Choroid plexus epithelial cell (primary cell): ENCODE data around the gene ADAMTS14.

Experiments
- DNase-seq: peaks from one replicate; pipeline ENCODE4 v3.0.0-alpha.2; 2010; ENCODE audit warnings: low read depth
- H3K4me3 ChIP-seq: 2 replicates; pipeline ENCODE4 v1.5.1; 2011; ENCODE audit warnings: low read depth, mild to moderate bottlenecking, control low read depth, low read length, moderate library complexity
- TF ChIP-seq, protein P1 (sequence below): conservative IDR thresholded peaks from 2 replicates; pipeline ENCODE4 v1.5.1; 2011; ENCODE audit warnings: low read depth, mild to moderate bottlenecking, control low read depth, inconsistent platforms, low read length, moderate library complexity

The ADAMTS14 gene

DNA sequence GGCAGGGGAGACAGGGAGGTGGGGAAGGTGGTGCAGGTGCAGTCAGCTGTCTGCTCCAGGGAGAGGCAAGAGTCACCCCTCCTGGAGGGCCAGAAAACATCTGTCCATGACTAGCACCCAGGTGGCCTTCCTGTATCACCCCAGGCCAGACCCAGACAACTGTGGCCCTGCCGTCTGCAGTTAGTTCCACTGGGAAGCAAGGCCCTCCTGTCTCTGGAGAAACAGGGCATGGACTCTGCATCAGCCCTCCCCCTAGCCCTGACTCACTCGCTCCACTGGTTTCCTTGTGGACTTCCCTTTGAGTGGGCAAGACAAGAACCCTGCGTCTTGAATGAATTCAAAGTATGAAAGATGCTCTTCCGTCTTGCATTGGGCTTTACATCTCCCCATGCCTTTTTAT lies 100.3 kb downstream of the ADAMTS14 start:
- no peak for DNase-seq
- TF ChIP-seq, protein P1, sequence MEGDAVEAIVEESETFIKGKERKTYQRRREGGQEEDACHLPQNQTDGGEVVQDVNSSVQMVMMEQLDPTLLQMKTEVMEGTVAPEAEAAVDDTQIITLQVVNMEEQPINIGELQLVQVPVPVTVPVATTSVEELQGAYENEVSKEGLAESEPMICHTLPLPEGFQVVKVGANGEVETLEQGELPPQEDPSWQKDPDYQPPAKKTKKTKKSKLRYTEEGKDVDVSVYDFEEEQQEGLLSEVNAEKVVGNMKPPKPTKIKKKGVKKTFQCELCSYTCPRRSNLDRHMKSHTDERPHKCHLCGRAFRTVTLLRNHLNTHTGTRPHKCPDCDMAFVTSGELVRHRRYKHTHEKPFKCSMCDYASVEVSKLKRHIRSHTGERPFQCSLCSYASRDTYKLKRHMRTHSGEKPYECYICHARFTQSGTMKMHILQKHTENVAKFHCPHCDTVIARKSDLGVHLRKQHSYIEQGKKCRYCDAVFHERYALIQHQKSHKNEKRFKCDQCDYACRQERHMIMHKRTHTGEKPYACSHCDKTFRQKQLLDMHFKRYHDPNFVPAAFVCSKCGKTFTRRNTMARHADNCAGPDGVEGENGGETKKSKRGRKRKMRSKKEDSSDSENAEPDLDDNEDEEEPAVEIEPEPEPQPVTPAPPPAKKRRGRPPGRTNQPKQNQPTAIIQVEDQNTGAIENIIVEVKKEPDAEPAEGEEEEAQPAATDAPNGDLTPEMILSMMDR: no peak
- H3K4me3 ChIP-seq: no peak overlapping the region

DNA sequence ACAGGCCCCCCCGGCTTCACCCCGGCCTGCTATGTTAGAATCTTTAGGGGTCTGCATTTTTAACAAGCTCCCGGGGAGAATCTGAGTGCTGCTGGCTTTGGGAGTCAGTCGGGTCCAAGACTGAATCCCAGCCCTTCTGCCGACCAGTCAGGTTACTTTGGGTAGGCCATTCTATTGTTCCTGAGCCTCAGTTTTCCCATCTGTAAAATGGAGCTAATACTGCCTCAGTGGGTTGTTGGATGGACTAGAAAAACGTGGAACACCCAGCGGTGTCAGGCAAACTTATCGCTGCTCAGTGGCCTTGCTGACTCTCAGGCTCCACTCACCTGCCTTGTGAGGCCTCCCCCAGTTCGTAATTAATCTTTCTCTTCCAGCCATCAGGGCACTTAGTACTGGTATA lies 101.2 kb downstream of the ADAMTS14 start:
- no peak overlapping the region for H3K4me3 ChIP-seq
- DNase-seq: no peak
- TF ChIP-seq, protein P1: no peak

DNA sequence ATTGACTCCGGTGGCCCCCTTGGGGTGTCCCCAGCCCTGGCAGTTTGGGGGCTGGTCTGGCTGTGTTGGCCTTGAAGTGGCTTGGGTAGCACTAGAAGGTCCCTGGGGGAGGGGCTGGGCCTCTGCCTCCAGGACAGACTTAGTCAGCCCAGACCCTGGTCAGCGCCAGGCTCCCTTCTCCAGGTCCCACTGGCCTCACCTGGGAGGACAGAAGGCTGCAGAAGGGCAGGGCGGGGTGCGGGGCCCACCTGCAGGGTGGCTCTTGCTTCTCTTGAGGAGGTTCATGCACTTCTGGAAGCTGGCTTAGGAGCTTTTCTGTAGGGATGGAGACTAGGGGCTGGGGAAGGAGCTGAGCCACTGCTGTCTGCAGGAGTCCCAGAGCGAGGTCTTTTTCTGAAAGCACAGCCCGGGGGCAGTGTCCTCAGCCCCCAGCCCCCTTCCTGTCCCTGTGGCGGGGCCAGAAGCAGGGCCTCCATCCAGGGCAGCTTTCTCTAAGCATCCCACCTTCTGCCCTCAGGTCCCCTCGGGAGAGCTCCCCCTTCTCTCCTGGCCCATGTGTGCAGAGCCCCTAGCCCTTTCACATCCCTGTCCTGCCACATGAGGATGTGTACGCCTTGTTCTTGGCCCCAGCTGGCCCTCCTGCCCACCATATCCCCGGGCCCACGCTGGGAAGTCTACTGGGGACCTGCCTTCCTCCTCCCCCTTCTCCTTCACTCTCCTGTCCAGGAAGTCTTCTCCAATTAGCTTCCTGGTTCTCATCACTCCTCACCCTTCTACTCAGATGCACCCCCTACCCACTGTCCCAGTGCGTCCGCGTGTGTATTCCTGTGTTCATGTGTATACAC lies 101.9 kb downstream of the ADAMTS14 start:
- no peak overlapping the region for H3K4me3 ChIP-seq
- TF ChIP-seq, protein P1: no peak
- DNase-seq: no peak

DNA sequence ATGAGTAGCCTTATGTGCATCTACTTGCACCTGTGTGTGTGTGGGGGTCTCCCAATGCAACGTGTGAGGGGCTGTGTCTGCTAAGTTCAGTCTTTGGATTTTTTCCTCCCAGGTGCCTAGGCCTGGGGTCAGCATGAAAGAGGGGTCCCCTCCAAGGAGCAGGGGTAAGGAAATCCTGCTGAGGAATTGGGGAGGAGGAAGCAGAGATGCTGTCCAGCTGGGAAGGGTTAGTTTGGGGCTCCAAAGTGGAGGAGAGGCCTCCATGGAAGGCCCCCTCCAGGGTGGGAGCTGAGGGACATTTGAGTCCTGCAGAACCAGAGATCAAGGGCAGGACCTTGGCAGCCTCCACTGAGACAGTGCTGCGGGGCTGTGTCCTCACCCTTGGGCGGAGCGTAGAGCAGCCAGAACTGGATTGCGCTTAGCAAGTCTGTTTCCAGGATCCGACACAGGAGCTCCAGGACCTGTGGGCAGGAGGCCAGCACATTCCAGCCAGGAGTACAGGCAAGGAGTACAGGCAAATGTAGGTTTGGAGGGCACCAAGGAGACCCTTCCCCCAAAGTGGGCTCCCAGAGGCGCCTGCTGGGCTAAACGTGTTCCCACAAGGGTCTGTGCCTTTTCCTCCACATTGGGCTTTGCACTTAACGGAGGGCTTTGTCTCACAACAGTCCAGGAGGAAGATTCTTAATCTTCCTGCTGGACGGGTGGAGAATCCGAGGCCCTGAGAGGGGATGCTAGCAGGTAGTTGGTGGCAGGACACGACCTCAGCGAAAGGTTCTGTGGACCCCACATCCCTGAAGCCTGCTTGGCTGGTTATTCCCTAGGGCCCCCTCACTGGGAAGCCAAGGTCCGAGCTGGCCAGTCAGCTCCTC lies 102.7 kb downstream of the ADAMTS14 start:
- TF ChIP-seq, protein P1: no peak
- DNase-seq: no peak

DNA sequence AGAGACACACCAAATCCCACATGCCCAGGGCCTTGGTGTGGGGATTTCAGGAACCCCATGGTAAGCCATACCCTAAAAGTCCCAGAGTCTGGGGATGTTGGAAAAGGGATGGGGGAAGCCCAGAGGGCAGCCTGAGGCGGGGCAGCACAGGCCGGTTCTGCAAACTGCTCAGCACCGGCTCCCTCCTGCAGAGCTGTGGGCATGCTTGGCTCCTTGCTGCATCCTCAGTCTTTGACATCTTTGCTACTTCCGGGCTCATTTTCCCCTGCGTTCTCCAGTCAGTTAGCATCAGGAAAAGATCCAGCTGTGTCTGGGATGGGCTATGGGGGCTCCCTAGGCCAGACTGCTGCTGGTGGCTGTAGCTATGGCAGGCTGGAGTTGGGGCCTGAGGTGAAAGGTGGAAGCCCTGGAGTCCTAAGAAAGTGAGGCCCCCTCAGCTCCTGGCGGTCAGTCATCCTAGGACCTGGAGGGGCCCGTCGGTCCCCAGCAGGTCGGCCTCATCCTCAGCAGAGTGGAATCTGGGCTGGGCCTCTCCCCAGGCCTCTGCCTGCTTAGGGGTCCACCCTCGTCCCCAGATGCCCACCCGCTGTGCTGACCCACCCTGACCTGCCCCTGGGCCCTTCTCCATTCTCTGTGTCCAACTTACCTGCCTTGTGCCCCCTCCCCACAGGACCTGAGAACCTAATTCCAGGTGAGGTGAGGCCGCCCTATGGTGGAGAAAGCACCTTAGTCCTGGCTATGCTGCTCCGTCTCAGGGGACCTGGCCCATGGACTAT lies 103.6 kb downstream of the ADAMTS14 start:
- no peak for DNase-seq
- H3K4me3 ChIP-seq: no peak overlapping the region

More for the DNA sequence above, 102.7 kb downstream of the ADAMTS14 start:
- H3K4me3 ChIP-seq: no peak overlapping the region

DNA sequence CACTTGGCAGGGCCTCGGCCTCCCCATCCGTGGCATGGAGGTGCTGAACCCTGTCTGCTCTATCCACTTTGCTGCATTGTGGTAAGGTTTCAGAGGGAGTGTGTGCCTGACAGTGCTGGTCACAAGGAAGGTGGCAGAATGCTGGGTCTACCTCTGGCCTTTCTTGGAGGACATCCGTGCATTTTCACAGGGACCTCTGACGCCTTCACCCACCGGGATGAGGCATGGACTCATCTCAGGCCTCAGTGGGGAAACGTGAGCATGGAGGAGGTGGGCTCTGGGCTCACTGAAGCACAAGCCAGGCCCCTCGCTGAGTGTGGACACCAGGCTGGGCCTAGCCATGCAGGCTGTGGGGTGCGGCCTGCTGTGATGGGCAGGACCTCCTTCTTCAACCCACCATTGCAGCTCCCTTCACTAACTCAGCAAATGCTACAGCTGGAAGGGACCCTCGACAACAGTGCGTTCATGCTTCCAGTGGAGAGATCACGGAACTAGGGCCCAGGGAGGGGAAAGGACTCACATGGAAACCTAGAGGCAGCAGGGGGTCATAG lies 104.2 kb downstream of the ADAMTS14 start:
- no peak for DNase-seq
- TF ChIP-seq, protein P1: no peak
- H3K4me3 ChIP-seq: no peak overlapping the region

More for the DNA sequence above, 103.6 kb downstream of the ADAMTS14 start:
- TF ChIP-seq, protein P1: no peak
